Measurements from ENCODE around the gene NFE2L2. TPM values are rescaled to one million over a fixed set of nuclear protein-coding genes. Genes with fewer than 3 reads are reported as not detected.

The NFE2L2 gene
- total RNA-seq, 5 donors from 2014 or later (not counting 1 experiment from before 2014, with no cell fraction given), result 54.3 to 77.0 (median 73.8) TPM

DNA sequence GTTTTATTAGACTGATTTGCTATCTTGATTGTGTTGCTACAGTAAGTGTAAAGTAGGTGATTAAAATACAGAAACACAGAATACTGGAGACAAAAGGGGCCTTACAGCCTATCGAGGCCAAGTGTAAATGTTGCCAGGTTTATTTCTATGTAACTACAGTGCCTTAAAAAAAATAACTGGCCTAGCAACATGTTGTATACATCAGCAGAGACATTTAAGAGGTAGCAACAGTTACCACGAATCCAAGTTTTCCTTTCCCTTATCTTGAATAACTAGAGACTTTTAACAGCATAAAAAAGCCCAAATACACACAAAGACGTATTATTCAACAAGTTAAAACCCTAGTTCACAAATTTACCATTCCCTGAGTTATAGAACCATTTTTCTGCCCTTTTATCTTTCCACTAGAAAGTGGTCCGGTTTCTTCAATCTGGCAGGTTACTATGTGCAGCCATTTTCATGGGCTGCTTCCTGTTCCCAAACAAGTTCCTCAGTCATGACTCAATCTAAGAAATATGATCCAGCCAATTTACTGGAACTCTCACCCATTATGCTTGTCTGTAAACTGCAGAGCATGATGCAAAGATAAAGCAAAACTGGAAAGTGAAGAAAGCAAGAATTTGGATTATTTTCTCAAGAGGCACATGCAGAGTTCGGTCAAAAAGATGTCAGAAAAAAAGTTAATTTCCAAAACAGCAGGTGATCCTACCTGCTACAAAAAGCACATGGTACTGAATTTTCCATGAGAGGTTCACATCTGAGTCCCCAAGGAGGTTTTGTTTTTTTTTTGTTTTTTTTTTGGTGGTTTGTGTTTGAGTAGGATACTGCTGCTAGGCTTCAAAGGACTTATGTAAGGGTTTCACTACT lies 22.2 kb downstream of the NFE2L2 start:
- Mint-ChIP-seq H3K27me3 (no peaks in the 10 kb centered on the region), H3K4me1 (peaks cover 90 to 99% (median 91%) of the 10 kb centered on the region in 3 donors), H3K36me3 (peaks cover 15% of the 10 kb centered on the region), H3K9me3 (no peaks in the 10 kb centered on the region), H3K27ac (peak overlapping the region; percentile 85 to 88), H3K4me3 (peak overlapping the region; percentile 26 to 60 (median 42))
- H3K9me3 ChIP-seq, result no peaks in the 10 kb centered on the region
- peak overlapping the region; percentile 72 for H3K27ac ChIP-seq (ENCODE audit: low read length)
- no peaks in the 10 kb centered on the region for H3K36me3 ChIP-seq (ENCODE audit: control insufficient read depth in 2 of 2, extremely low read depth in 1 of 2, insufficient read depth in 1 of 2, low read length in 1 of 2)
- WGBS (ENCODE audit: insufficient coverage), result 76% methylated on average over 3 of the region's 5 CpGs
- ChIA-PET POLR2A (interaction anchor here in 1 of 2 donors (1.2 kb wide), 1 partner anchor 15 kb away, joined by 3 read pairs; no protein-coding TSS in a partner anchor), CTCF (no interaction called here)
- no peak for DNase-seq
- ATAC-seq (replicated peaks in 1 of 4), result peak in 1 of 4 experiments; percentile 24
- H3K4me1 ChIP-seq (ENCODE audit: control insufficient read depth in 1 of 2, extremely low read depth in 1 of 2, insufficient read depth in 2 of 2, low read length in 2 of 2), result peaks cover 41 to 44% of the 10 kb centered on the region in 2 experiments
- H3K4me3 ChIP-seq (ENCODE audit: control insufficient read depth in 1 of 2, extremely low read depth in 1 of 2, low read length in 1 of 2), result no peak overlapping the region
- no peaks in the 10 kb centered on the region for H3K27me3 ChIP-seq (replicated peaks in 1 of 2; ENCODE audit: control insufficient read depth in 2 of 2, extremely low read depth in 1 of 2, insufficient read depth in 2 of 2, low read length in 1 of 2)

- peaks cover 40 to 45% of the 10 kb centered on the region in 2 experiments for H3K4me1 ChIP-seq (ENCODE audit: control insufficient read depth in 1 of 2, extremely low read depth in 1 of 2, insufficient read depth in 2 of 2, low read length in 2 of 2)
- POLR2A ChIA-PET, result interaction anchor here (0.9 to 3.8 kb wide), 2 partner anchors 23 kb away, joined by 4 to 51 read pairs; partner anchors contain the start of gene NFE2L2 (in 2 of the 2)
- H3K9me3 Mint-ChIP-seq, result no peaks in the 10 kb centered on the region
- H3K4me3 Mint-ChIP-seq, result peak overlapping the region in 2 of 3 donors; percentile 26 to 60
- H3K27me3 Mint-ChIP-seq, result no peaks in the 10 kb centered on the region
- H3K36me3 ChIP-seq (ENCODE audit: control insufficient read depth in 2 of 2, extremely low read depth in 1 of 2, insufficient read depth in 1 of 2, low read length in 1 of 2), result no peaks in the 10 kb centered on the region
- H3K27me3 ChIP-seq (replicated peaks in 1 of 2; ENCODE audit: control insufficient read depth in 2 of 2, extremely low read depth in 1 of 2, insufficient read depth in 2 of 2, low read length in 1 of 2), result no peaks in the 10 kb centered on the region
- CTCF ChIA-PET, result interaction anchor here (1.1 to 3.4 kb wide), 3 partner anchors 22 to 68 kb away, joined by 4 to 38 read pairs (median 4); partner anchors contain the start of gene NFE2L2 (in 2 of the 2)
- peak overlapping the region; percentile 85 to 88 for H3K27ac Mint-ChIP-seq
- WGBS (ENCODE audit: insufficient coverage), result no CpG with 5 or more reads among the region's 1 CpG
- peak overlapping the region; percentile 72 for H3K27ac ChIP-seq (ENCODE audit: low read length)
- no peaks in the 10 kb centered on the region for H3K9me3 ChIP-seq
- no peak overlapping the region for H3K4me3 ChIP-seq (ENCODE audit: control insufficient read depth in 1 of 2, extremely low read depth in 1 of 2, low read length in 1 of 2)
- DNase-seq (no peak), ATAC-seq (replicated peaks in 1 of 4) (no peak)
- peaks cover 87 to 98% (median 88%) of the 10 kb centered on the region in 3 donors for H3K4me1 Mint-ChIP-seq
- peaks cover 15% of the 10 kb centered on the region for H3K36me3 Mint-ChIP-seq
Measured at GRCh38 chr2:177241711-177242120, 22.8 kb downstream of the NFE2L2 start.

- Mint-ChIP-seq H3K4me3 (peak overlapping the region; percentile 43 to 60 (median 49)), H3K4me1 (peaks cover 84 to 94% (median 86%) of the 10 kb centered on the region in 3 donors), H3K36me3 (peaks cover 21% of the 10 kb centered on the region), H3K27me3 (no peaks in the 10 kb centered on the region), H3K27ac (peak overlapping the region; percentile 85 to 88), H3K9me3 (no peaks in the 10 kb centered on the region)
- Histone ChIP-seq H3K27ac (ENCODE audit: low read length) (peak overlapping the region; percentile 72), H3K4me3 (ENCODE audit: control insufficient read depth in 1 of 2, extremely low read depth in 1 of 2, low read length in 1 of 2) (no peak overlapping the region), H3K27me3 (replicated peaks in 1 of 2; ENCODE audit: control insufficient read depth in 2 of 2, extremely low read depth in 1 of 2, insufficient read depth in 2 of 2, low read length in 1 of 2) (no peaks in the 10 kb centered on the region), H3K36me3 (ENCODE audit: control insufficient read depth in 2 of 2, extremely low read depth in 1 of 2, insufficient read depth in 1 of 2, low read length in 1 of 2) (peaks cover 0 to 7% of the 10 kb centered on the region in 2 donors), H3K9me3 (no peaks in the 10 kb centered on the region), H3K4me1 (ENCODE audit: control insufficient read depth in 1 of 2, extremely low read depth in 1 of 2, insufficient read depth in 2 of 2, low read length in 2 of 2) (peaks cover 40 to 42% of the 10 kb centered on the region in 2 experiments)
- 42% methylated on average over 2 of the region's 5 CpGs for WGBS (ENCODE audit: insufficient coverage)
- ChIA-PET POLR2A (interaction anchor here (0.6 to 3.8 kb wide), 26 partner anchors 8 to 385 kb away, joined by 3 to 51 read pairs (median 4); partner anchors contain the start of gene NFE2L2 (in 2 of the 2)), CTCF (interaction anchor here (0.6 to 3.4 kb wide), 14 partner anchors 10 to 93 kb away, joined by 3 to 38 read pairs (median 4); partner anchors contain the start of gene NFE2L2 (in 1 of the 2))
- ATAC-seq (replicated peaks in 1 of 4) (peak; percentile 63 to 79 (median 75)), DNase-seq (peak in 21 of 35 experiments; percentile 8 to 66 (median 22))
Measured at GRCh38 chr2:177239932-177240630, 24.4 kb downstream of the NFE2L2 start.

GRCh38 chr2:177239053-177239452 lies 25.5 kb downstream of the NFE2L2 start:
- DNase-seq (no peak), ATAC-seq (replicated peaks in 1 of 4) (no peak)
- Mint-ChIP-seq H3K4me1 (peaks cover 81 to 93% (median 83%) of the 10 kb centered on the region in 3 donors), H3K4me3 (peak overlapping the region in 1 of 3 donors; percentile 27), H3K36me3 (peaks cover 20% of the 10 kb centered on the region), H3K27me3 (no peaks in the 10 kb centered on the region), H3K27ac (peak overlapping the region; percentile 59 to 88), H3K9me3 (no peaks in the 10 kb centered on the region)
- Histone ChIP-seq H3K4me1 (ENCODE audit: control insufficient read depth in 1 of 2, extremely low read depth in 1 of 2, insufficient read depth in 2 of 2, low read length in 2 of 2) (peaks cover 38 to 40% of the 10 kb centered on the region in 2 experiments), H3K4me3 (ENCODE audit: control insufficient read depth in 1 of 2, extremely low read depth in 1 of 2, low read length in 1 of 2) (no peak overlapping the region), H3K36me3 (ENCODE audit: control insufficient read depth in 2 of 2, extremely low read depth in 1 of 2, insufficient read depth in 1 of 2, low read length in 1 of 2) (peaks cover 0 to 11% of the 10 kb centered on the region in 2 donors), H3K27me3 (replicated peaks in 1 of 2; ENCODE audit: control insufficient read depth in 2 of 2, extremely low read depth in 1 of 2, insufficient read depth in 2 of 2, low read length in 1 of 2) (no peaks in the 10 kb centered on the region), H3K9me3 (no peaks in the 10 kb centered on the region), H3K27ac (ENCODE audit: low read length) (peak overlapping the region; percentile 72)
- ChIA-PET POLR2A (interaction anchor here (0.6 to 3.8 kb wide), 16 partner anchors 9 to 386 kb away, joined by 3 to 51 read pairs (median 5); partner anchors contain the start of gene NFE2L2 (in 2 of the 2)), CTCF (interaction anchor here (1.0 to 3.4 kb wide), 7 partner anchors 9 to 94 kb away, joined by 4 to 38 read pairs (median 9); partner anchors contain the start of gene NFE2L2 (in 1 of the 2))
- 90% methylated on average over 2 of the region's 6 CpGs for WGBS (ENCODE audit: insufficient coverage)

- peaks cover 0 to 23% of the 10 kb centered on the region in 2 donors for H3K36me3 ChIP-seq (ENCODE audit: control insufficient read depth in 2 of 2, extremely low read depth in 1 of 2, insufficient read depth in 1 of 2, low read length in 1 of 2)
- H3K27me3 ChIP-seq (replicated peaks in 1 of 2; ENCODE audit: control insufficient read depth in 2 of 2, extremely low read depth in 1 of 2, insufficient read depth in 2 of 2, low read length in 1 of 2), result no peaks in the 10 kb centered on the region
- H3K36me3 Mint-ChIP-seq, result peaks cover 24% of the 10 kb centered on the region
- POLR2A ChIA-PET, result interaction anchor here (0.5 to 3.8 kb wide), 8 partner anchors 9 to 240 kb away, joined by 3 to 51 read pairs (median 3); partner anchors contain the start of gene NFE2L2 (in 1 of the 2)
- H3K9me3 Mint-ChIP-seq, result no peaks in the 10 kb centered on the region
- DNase-seq (no peak), ATAC-seq (replicated peaks in 1 of 4) (no peak)
- peaks cover 77 to 89% (median 79%) of the 10 kb centered on the region in 3 donors for H3K4me1 Mint-ChIP-seq
- H3K4me3 ChIP-seq (ENCODE audit: control insufficient read depth in 1 of 2, extremely low read depth in 1 of 2, low read length in 1 of 2), result no peak overlapping the region
- H3K27ac ChIP-seq (ENCODE audit: low read length), result no peak overlapping the region
- H3K4me1 ChIP-seq (ENCODE audit: control insufficient read depth in 1 of 2, extremely low read depth in 1 of 2, insufficient read depth in 2 of 2, low read length in 2 of 2), result peaks cover 29 to 35% of the 10 kb centered on the region in 2 experiments
- H3K9me3 ChIP-seq, result no peaks in the 10 kb centered on the region
- no peaks in the 10 kb centered on the region for H3K27me3 Mint-ChIP-seq
- peak overlapping the region in 1 of 2 donors; percentile 74 for H3K27ac Mint-ChIP-seq
- H3K4me3 Mint-ChIP-seq, result no peak overlapping the region
- CTCF ChIA-PET, result interaction anchor here (0.8 to 1.6 kb wide), 3 partner anchors 25 to 72 kb away, joined by 3 to 4 read pairs (median 4); no protein-coding TSS in a partner anchor
- WGBS (ENCODE audit: insufficient coverage), result no CpG with 5 or more reads among the region's 2 CpGs
Measured at GRCh38 chr2:177237932-177238331, 26.6 kb downstream of the NFE2L2 start.
